Activated naive CD4-positive, alpha-beta T cell treated with anti-CD3 and anti-CD28 coated beads, Interleukin-2, amount 50 U/mL, for 72 hours (primary cell): Measurements from ENCODE around the gene TBX18. TPM values are rescaled to one million over a fixed set of nuclear protein-coding genes. Genes with fewer than 3 reads are reported as not detected.

Experiments
- ATAC-seq, 2 donors: fragments of 150-1000 bp; cut with Tn5 transposase; 2 replicates each; pipeline ENCODE4 v1.10.0; 2021; ENCODE audit warnings: mild to moderate bottlenecking in 2 of 2, moderate library complexity in 2 of 2
- DNase-seq, 2 donors: peaks; one replicate each; pipeline ENCODE4 v3.0.0; 2021 to 2022; ENCODE audit warnings: low spot score in 2 of 2
- H3K27ac Mint-ChIP-seq, 2 donors: one replicate each; pipeline ENCODE4 v1.8.0; 2022; ENCODE audit warnings: mild to moderate bottlenecking in 2 of 2, mixed read lengths in 2 of 2
- H3K36me3 Mint-ChIP-seq, 2 donors: one replicate each; pipeline ENCODE4 v1.8.0; 2022; ENCODE audit warnings: mixed read lengths in 2 of 2
- H3K9me3 Mint-ChIP-seq, 2 donors: one replicate each; pipeline ENCODE4 v1.8.0; 2022; ENCODE audit warnings: mixed read lengths in 2 of 2
- total RNA-seq, 2 donors: library from RNA; stranded (reverse); gene quantifications; one replicate each; pipeline ENCODE4 v1.2.3, GENCODE V29; 2022

The TBX18 gene
- total RNA-seq, 2 donors from 2014 or later = not detected

DNA sequence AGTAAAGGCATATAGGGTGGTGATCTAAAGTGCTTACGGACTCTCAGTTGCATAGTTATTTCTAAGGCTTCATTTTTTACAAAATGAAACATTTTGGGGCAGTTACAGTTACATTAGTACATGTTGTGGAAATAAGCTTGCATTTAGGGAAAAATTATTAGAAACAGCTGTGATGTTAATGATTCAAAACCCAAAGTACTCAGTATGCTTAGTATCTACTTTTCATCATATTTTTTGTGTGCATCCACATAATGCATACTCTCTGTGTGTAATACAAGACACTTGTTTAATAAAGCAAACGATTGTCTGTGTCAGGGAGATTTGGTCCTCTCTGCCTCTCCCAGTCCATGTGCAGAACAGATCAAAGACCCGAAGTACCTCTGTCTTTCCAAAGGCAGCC, 11.4 kb upstream of the TBX18 start:
- peaks cover 0 to 6% of the 10 kb centered on the region in 2 donors for H3K9me3 Mint-ChIP-seq
- H3K36me3 Mint-ChIP-seq = peaks cover 13 to 15% of the 10 kb centered on the region in 2 donors
- DNase-seq (no peak), ATAC-seq (no peak)
- H3K27ac Mint-ChIP-seq = no peak overlapping the region

DNA sequence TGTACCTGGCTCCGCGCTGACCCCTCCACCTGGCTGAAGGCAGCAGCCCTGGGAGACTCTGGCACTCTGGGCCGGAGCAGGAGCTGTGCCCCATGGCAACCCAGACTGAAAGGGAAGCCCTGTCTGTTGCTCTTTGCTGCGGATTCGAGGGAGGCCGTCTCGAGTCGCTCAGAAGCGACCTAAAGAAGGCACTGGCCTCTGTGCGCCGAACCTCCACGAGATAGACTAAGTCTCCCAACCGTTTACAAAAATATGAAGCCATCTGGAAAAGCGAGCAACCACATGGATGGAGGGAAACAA, 10.5 kb upstream of the TBX18 start:
- DNase-seq (no peak), ATAC-seq (no peak)
- H3K36me3 Mint-ChIP-seq = peaks cover 13 to 15% of the 10 kb centered on the region in 2 donors
- no peak overlapping the region for H3K27ac Mint-ChIP-seq
- peaks cover 0 to 6% of the 10 kb centered on the region in 2 donors for H3K9me3 Mint-ChIP-seq

DNA sequence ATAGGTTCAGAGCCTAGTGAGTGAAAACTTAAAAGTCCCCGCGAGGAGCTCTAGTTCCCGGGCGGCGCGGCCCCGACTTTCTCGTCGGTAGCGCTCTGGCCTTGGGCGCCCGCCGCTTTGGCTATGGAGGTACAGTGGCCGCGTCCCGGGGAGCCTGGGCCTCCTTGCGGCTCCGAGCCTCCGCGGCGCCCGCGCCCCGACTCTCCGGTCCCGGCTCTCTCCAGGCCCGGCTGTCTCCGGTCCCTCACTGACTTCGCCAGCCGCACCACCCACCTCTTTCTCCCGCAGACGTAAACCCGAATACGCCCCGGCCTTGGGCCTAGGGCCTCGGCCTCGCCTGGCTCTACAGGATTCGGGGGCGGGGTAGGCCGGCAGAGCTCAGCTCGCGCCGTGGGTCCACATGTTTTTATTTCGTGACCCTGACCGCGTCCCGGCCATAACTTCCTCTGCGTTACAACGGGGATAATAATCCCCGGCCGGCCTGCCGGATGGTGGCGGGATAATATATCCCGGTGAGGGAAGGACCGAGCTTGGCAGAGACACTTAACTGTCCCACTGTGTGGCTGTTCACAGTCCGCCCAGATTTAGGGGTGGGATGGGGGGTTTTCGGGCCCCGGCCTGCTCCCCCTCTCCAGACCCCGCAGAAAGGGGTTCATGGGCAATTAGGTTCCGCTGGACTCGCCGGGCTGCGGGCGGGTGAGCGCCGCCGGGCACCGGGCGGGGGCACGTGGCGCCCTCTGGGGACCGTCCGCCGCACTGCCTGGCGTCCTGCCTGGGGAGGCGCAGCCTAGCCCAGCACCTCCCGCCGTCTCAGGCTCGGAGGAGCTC, 10.0 kb upstream of the TBX18 start:
- H3K36me3 Mint-ChIP-seq = peaks cover 13 to 15% of the 10 kb centered on the region in 2 donors
- ATAC-seq (peak in 1 of 2 donors; percentile 77), DNase-seq (peak in 1 of 2 donors; percentile 48)
- no peak overlapping the region for H3K27ac Mint-ChIP-seq
- peaks cover 0 to 3% of the 10 kb centered on the region in 2 donors for H3K9me3 Mint-ChIP-seq

DNA sequence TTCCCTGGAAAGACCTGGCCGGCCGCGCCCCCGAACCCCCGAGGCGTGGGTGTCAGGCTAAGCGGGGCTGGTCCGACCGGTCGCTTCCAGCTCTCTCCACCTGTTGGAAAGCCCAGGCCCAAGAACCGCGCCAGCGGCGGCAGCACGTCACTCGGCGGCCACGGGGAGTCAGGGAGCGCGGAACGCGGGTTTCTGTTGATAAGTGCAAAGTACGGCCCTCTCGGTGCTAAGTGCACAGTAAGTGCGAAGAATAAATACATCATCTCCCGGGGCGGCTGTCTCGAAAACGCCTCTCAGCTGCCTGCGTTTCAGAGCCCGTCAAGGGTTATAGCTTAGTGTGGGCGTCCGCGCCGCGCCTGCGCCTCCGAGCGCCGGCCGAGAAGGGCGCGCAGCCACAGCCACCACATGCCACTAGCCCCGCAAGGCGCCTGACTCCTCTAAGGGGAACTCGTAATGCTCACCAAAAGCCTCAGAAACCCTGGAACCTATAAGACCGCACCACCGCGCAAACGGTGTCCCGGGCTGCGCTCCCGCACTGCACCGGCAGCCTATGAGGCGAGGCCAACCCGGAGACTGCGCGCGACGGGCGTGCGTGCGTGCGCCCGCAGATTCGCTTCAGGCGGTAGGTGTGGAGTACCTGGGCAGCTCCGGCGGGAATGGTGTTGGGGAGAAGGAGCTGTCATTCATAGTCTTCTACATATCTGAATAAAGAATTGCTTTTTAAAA, 9.2 kb upstream of the TBX18 start:
- Mint-ChIP-seq H3K9me3 (peaks cover 0 to 3% of the 10 kb centered on the region in 2 donors), H3K36me3 (peaks cover 13 to 15% of the 10 kb centered on the region in 2 donors), H3K27ac (no peak overlapping the region)
- ATAC-seq (no peak), DNase-seq (peak in 1 of 2 donors; percentile 22)

DNA sequence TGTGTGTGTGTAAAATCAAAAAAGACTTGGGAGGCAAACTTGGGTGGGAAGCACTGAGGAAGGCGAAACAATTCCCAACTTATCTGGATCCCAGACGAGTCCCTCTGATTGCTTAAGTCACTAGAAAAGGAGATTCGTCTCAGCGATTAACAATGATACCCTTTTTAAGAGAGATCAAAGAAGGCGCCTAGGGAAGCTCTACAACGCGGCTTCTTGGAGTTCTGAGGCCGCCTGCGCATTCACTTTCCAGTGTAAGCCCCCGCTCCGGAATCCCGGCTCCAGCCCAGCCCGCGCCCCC, 8.7 kb upstream of the TBX18 start:
- ATAC-seq (no peak), DNase-seq (no peak)
- H3K9me3 Mint-ChIP-seq = peaks cover 0 to 3% of the 10 kb centered on the region in 2 donors
- H3K27ac Mint-ChIP-seq = no peak overlapping the region
- H3K36me3 Mint-ChIP-seq = peaks cover 13 to 15% of the 10 kb centered on the region in 2 donors

DNA sequence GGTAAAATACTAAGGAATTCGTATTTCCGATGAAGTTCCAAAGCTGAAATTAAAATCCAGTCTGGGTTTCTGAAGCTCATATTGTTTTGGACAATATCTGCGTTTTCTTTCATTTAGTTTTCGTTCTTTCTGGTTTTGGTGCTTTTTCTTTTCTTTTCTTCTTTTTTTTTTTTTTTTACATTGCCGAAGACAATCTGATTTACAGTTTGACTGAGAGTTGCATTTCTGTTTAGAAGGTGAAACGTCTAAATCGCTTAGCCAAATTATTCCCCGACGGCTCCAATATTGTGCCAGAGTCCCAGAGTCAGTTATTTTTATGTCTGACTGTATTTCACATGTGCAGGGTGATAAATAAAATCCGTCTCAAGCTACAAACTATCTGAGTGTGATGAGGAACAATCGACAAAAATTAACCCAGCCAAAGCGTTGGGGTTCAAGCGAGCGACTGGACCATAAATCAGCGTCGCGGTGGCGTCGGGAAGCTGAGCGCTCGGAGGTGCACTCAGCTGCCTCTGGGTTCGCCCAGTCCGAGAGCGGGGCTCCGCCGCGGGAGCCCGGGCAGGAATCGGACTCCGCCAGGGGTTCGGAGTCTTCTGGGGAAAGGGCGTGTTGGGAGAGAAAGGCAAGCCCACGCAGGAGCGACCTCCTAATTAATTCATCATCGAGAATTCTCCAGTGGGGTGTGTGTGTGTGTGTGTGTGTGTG, 8.2 kb upstream of the TBX18 start:
- no peak for DNase-seq
- no peak for ATAC-seq
- peaks cover 17% of the 10 kb centered on the region in 2 donors for H3K36me3 Mint-ChIP-seq
- H3K9me3 Mint-ChIP-seq = peaks cover 0 to 2% of the 10 kb centered on the region in 2 donors
- peak overlapping the region in 1 of 2 donors; percentile 36 for H3K27ac Mint-ChIP-seq

DNA sequence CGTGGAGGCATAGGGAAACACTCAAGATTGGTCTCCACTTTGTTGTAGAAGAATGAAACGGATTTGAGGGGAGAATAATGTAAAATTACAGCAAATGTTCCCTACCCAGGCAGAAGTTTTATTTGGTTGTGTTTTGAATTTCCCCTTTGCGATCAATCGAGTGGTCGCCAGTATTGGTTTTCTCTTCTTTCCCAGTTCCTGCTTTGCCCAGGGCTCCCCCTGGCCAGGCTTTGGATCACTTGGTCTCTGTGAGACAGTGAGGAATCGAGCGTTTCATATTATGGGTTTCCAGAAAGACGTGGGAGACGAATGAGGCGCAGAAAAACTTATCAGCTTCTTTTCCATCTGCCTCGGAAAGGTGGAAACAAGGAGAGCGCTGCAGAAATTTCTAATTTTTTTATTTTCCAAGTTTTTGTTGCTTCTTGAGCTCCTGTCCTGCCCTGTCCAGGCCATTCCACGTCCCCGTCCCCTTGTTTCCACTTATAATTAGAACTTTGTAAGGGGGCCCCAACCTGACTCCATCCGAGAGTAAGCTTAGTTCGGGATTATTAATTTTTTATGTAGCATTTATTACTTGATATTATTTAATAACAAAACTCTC, 7.5 kb upstream of the TBX18 start:
- ATAC-seq (no peak), DNase-seq (no peak)
- H3K27ac Mint-ChIP-seq = no peak overlapping the region
- H3K9me3 Mint-ChIP-seq = peaks cover 0 to 4% of the 10 kb centered on the region in 2 donors
- H3K36me3 Mint-ChIP-seq = peaks cover 19 to 24% of the 10 kb centered on the region in 2 donors

DNA sequence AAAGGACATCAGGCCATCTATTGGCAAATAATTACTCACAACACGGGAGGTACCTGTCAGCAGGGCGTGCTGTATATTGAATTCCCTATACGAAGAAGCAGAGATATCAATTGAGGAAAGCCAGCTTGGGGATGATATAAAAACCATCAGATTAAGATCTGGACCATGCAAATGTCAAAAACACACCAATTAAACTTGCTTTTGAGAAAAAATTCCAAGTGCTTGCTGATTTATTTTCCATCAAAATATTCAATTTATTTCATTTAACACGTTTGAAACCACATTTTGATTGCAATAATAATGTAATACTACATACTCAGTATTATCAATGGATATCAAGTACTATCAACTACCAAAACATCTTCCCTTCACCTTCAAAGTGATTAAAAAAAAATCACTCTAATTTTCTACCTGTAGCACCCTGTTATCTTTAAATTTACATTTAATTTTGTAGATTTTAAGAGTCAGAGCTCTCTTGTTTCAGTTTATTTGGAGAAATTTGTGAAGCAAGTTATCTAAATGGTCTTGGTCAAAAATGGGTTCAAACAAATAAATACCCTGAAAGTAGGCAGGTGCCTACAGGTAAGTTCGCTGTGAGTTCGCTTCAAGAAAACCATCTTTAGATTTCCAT, 6.8 kb upstream of the TBX18 start:
- Mint-ChIP-seq H3K9me3 (peaks cover 0 to 4% of the 10 kb centered on the region in 2 donors), H3K36me3 (peaks cover 19 to 26% of the 10 kb centered on the region in 2 donors), H3K27ac (no peak overlapping the region)
- DNase-seq (no peak), ATAC-seq (no peak)

DNA sequence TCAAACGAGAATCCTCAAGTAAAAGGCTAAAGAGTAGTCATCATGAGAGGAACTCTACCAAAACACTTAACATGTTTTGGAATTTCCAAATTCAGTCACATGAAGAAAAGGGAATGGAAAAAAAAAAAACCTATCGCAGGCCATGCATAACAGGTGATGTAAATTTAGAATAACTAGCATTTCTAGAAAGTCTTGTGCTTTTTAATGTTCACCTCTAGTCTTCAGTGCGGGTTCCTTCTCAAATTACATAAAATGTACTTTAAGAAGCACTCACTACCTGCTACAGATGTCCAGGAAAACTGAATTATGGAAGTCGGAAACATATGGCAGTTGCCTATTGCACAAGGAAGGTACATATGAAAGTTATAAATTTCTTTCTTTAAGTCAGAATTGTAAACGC, 6.1 kb upstream of the TBX18 start:
- Mint-ChIP-seq H3K9me3 (peaks cover 0 to 4% of the 10 kb centered on the region in 2 donors), H3K27ac (no peak overlapping the region), H3K36me3 (peaks cover 19 to 26% of the 10 kb centered on the region in 2 donors)
- ATAC-seq (no peak), DNase-seq (no peak)

DNA sequence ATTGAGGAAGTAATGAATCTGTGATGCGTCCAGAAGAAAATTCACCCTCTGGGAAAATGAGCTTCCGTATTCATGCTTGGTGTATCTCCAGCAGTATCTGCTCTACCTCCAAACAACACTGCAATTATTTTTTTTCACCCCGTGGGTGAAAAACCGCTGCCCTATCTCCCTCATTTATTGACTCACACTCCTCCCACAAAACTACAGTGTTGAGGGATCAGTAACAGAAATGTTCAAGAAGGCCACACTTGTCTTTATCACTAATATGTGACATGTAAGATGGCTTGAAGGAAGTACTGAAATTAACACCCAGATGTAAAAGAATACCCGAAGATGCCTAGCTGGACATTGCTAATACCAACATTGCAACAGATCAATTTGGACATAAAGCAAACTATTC, 4.9 kb upstream of the TBX18 start:
- no peak overlapping the region for H3K27ac Mint-ChIP-seq
- ATAC-seq (no peak), DNase-seq (no peak)
- peaks cover 0 to 4% of the 10 kb centered on the region in 2 donors for H3K9me3 Mint-ChIP-seq
- H3K36me3 Mint-ChIP-seq = peaks cover 24 to 36% of the 10 kb centered on the region in 2 donors

DNA sequence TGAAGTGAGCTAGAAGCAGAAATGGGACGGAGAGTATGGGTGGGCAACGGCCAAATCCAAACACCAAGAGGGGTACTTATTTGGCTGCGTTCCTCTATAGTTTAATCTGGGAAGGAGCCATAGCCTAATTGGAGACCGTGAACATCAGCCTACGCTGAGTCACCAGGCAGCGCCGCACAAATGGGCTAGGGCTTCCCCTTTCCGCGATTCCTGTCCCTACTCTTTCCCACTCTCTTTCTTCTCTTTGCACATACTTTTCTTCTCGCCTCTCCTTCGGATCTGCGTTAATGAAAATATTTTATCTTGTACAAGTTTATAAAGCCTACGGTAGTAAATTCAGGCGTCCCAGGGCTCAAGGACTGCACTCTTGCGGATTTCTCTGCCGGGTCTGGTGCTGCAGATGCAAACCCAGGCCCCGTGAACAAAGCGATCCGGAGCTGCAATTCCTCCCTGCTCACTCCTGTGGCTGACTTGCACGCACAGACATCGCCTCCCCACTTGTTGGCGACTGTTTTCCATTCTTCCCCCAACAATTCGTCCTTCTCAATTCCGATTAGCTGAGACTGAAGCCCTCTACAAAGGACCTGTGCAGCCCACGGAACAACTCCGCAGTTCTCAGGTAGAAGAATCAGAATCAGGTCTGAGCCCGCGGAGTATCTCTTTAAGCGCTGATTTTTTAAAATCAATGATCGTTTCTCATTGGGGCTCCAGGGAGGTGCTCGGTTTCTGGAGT, 4.2 kb upstream of the TBX18 start:
- peaks cover 24 to 35% of the 10 kb centered on the region in 2 donors for H3K36me3 Mint-ChIP-seq
- no peak for ATAC-seq
- peaks cover 0 to 4% of the 10 kb centered on the region in 2 donors for H3K9me3 Mint-ChIP-seq
- H3K27ac Mint-ChIP-seq = no peak overlapping the region
- no peak for DNase-seq

DNA sequence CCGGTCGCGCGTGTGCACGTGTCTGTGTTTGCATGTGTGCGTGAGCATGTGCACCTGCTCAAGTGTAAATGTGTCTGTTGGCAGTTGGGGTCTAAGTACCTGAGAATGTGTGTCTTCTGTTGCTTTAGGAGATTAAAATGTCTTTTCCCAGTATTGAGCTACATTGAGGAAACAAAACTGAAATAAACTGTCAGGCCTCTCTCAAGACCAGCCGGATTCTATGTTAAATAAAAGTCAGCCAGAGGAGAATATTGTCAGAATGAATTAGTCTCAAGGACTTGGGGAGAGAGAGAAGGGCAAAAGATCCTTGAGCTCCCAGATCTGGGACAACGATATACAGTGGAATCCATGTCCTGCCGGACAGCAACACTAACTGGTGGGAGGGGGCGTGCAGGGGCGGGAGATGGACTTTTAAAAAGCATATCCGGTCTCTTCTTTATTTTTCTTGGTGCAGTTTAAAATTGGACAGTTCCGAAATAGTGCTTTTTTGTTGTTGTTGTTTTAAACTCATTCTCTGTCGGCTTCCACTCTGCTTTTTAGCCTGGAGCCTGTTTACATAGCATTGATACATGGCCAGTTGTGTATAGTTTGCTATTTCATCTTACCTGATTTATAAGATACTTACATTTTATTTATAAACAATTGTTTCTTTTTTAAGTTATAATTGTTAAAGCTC, 3.3 kb upstream of the TBX18 start:
- DNase-seq = no peak
- peaks cover 0 to 4% of the 10 kb centered on the region in 2 donors for H3K9me3 Mint-ChIP-seq
- ATAC-seq = no peak
- H3K27ac Mint-ChIP-seq = no peak overlapping the region
- peaks cover 19 to 34% of the 10 kb centered on the region in 2 donors for H3K36me3 Mint-ChIP-seq

DNA sequence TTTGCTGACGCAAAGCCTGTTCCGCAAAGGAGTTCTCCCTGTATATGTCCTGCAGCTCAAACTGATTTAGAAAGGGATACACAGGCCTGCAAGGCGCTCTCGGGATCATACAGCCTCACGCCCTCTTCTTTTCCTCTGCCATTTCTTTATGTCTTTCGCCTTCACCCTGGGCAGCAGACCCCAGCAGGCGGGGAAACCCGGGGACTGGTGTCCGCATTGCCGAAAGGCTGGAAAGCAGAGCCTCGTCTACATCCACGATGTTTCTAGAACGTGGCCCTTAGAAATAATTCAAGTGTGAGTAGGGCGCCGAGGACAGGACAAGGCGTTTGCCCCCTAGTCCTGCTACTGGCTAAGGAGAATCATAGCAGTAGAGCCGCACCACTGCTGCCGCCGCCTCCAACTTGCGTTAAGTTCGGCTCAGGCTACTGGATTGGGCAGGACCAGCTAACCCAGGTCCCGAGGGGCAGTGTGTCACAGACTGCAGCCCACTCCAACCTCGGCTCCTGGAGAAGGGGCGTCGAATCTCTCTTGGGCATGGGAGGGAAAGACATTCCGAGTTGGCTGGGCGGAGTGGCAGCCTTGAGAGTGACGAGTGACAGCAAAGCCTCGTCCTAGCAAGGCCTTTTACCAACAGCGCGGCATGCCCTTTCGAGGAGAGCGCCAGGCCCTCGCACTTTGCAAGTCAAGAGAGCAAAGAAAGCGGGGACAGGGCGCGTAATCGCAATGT, 2.6 kb upstream of the TBX18 start:
- no peak overlapping the region for H3K27ac Mint-ChIP-seq
- ATAC-seq (no peak), DNase-seq (no peak)
- H3K36me3 Mint-ChIP-seq = peaks cover 17 to 30% of the 10 kb centered on the region in 2 donors
- H3K9me3 Mint-ChIP-seq = peaks cover 0 to 4% of the 10 kb centered on the region in 2 donors

DNA sequence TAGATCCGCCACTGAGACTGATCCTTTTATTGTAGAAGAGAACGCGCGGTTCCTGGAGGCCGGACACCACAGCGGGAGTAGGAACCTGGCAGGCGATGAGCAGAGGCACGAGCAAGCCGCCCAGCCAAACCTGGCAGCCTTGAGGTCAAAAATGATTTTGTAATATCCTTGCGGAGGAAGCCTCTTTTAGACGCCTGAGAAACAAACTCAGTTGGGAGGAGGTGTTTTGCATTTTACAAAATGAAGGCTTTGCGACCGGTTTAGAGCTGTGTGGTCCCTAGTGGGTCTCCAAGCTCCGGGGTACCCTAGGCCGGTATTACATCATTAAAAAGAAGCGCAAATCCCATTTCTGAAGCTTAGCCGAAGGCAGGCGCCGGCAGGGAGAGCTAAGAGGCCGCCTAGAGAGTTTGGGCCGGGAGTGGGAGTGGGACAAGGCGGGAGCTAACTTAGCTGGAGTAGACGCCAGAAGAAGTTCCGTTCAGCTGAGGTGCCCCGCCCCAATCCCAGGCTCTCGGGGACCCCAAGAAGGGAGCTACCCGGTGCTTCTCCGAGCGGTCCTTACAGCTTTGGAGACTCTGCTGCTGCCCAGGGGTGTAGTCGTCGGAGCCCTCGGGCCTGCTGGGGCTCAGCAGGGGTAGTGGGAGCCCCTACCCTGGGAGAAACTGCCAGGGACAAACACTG, 1.9 kb upstream of the TBX18 start:
- peaks cover 11 to 30% of the 10 kb centered on the region in 2 donors for H3K36me3 Mint-ChIP-seq
- ATAC-seq (no peak), DNase-seq (no peak)
- peaks cover 0 to 4% of the 10 kb centered on the region in 2 donors for H3K9me3 Mint-ChIP-seq
- H3K27ac Mint-ChIP-seq = no peak overlapping the region
